Mesodermal cell (in vitro differentiated cells): ENCODE data around the gene ATXN7.

Source experiments
- H3K27ac ChIP-seq: 2 replicates; pipeline ENCODE4 v1.7.0; 2013; ENCODE audit warnings: mild to moderate bottlenecking, low read depth, low read length, moderate library complexity; ENCODE audit not compliant: severe bottlenecking
- H3K36me3 ChIP-seq: 2 replicates; pipeline ENCODE4 v1.7.1; 2013; ENCODE audit warnings: mild to moderate bottlenecking, low read length, moderate library complexity; ENCODE audit not compliant: control insufficient read depth, insufficient read depth
- H3K4me1 ChIP-seq: one replicate; pipeline ENCODE4 v1.7.1; 2013; ENCODE audit warnings: mild to moderate bottlenecking, low read length; ENCODE audit not compliant: insufficient read depth, control insufficient read depth, poor library complexity, severe bottlenecking
- H3K4me3 ChIP-seq: 2 replicates; pipeline ENCODE4 v1.7.0; 2013; ENCODE audit warnings: low read length, control low read depth, mild to moderate bottlenecking; ENCODE audit not compliant: insufficient read depth, poor library complexity, severe bottlenecking; ENCODE audit errors: extremely low read depth
- H3K9me3 ChIP-seq: 2 replicates; pipeline ENCODE4 v1.7.1; 2013; ENCODE audit warnings: mild to moderate bottlenecking, low read length, moderate library complexity; ENCODE audit not compliant: control insufficient read depth
- WGBS, 2 experiments: methylation state at CpG; one replicate each; pipeline ENCODE4 v1.1.5; 2013; ENCODE audit warnings: missing lambda C conversion rate in 2 of 2; ENCODE audit not compliant: insufficient coverage in 2 of 2; 5-methylcytosine and 5-hydroxymethylcytosine counted together

ATXN7 gene

GRCh38 chr3:63920001-63920400 lies 56.3 kb downstream of the ATXN7 start:
- H3K4me3 ChIP-seq, result no peak overlapping the region
- H3K4me1 ChIP-seq, result no peaks in the 10 kb centered on the region
- H3K9me3 ChIP-seq, result peaks cover 4% of the 10 kb centered on the region
- WGBS, 2 experiments, result 79 to 97% methylated on average over 2 to 5 of the region's 5 CpGs
- no peak overlapping the region for H3K27ac ChIP-seq
- peaks cover 79% of the 10 kb centered on the region for H3K36me3 ChIP-seq

- Histone ChIP-seq H3K9me3 (peaks cover 9% of the 10 kb centered on the region), H3K4me1 (no peaks in the 10 kb centered on the region), H3K36me3 (peaks cover 79% of the 10 kb centered on the region), H3K4me3 (no peak overlapping the region), H3K27ac (no peak overlapping the region)
- 100% methylated on average over 2 to 3 of the region's 6 CpGs for WGBS, 2 experiments
Measured at GRCh38 chr3:63921741-63922482, 58.2 kb downstream of the ATXN7 start.

GRCh38 chr3:63922491-63923199 lies 59.0 kb downstream of the ATXN7 start:
- 92 to 100% methylated on average over 1 to 2 of the region's 2 CpGs for WGBS, 2 experiments
- H3K4me1 ChIP-seq, result no peaks in the 10 kb centered on the region
- H3K4me3 ChIP-seq, result no peak overlapping the region
- H3K27ac ChIP-seq, result no peak overlapping the region
- peaks cover 75% of the 10 kb centered on the region for H3K36me3 ChIP-seq
- peaks cover 9% of the 10 kb centered on the region for H3K9me3 ChIP-seq

- H3K4me1 ChIP-seq, result no peaks in the 10 kb centered on the region
- no peak overlapping the region for H3K27ac ChIP-seq
- peaks cover 9% of the 10 kb centered on the region for H3K9me3 ChIP-seq
- 96 to 97% methylated on average over 3 to 4 of the region's 4 CpGs for WGBS, 2 experiments
- no peak overlapping the region for H3K4me3 ChIP-seq
- peaks cover 57% of the 10 kb centered on the region for H3K36me3 ChIP-seq
Measured at GRCh38 chr3:63926309-63926708, 62.6 kb downstream of the ATXN7 start.

- Histone ChIP-seq H3K9me3 (peaks cover 9% of the 10 kb centered on the region), H3K4me1 (no peaks in the 10 kb centered on the region), H3K4me3 (no peak overlapping the region), H3K36me3 (peaks cover 47% of the 10 kb centered on the region), H3K27ac (peak overlapping the region; percentile 38)
- 89 to 93% methylated on average over 4 to 5 of the region's 10 CpGs for WGBS, 2 experiments
Measured at GRCh38 chr3:63927422-63928280, 64.0 kb downstream of the ATXN7 start.

GRCh38 chr3:63931290-63931689 lies 67.6 kb downstream of the ATXN7 start:
- H3K4me3 ChIP-seq, result no peak overlapping the region
- H3K4me1 ChIP-seq, result peaks cover 12% of the 10 kb centered on the region
- no peaks in the 10 kb centered on the region for H3K9me3 ChIP-seq
- WGBS, 2 experiments, result 89 to 96% methylated on average over 2 to 3 of the region's 3 CpGs
- H3K27ac ChIP-seq, result no peak overlapping the region
- H3K36me3 ChIP-seq, result peaks cover 26% of the 10 kb centered on the region

GRCh38 chr3:63932509-63933212 lies 69.0 kb downstream of the ATXN7 start:
- H3K4me1 ChIP-seq, result peaks cover 12% of the 10 kb centered on the region
- H3K27ac ChIP-seq, result no peak overlapping the region
- no peak overlapping the region for H3K4me3 ChIP-seq
- peaks cover 17% of the 10 kb centered on the region for H3K36me3 ChIP-seq
- WGBS, 2 experiments, result 90 to 100% methylated on average over 2 of the region's 3 CpGs
- no peaks in the 10 kb centered on the region for H3K9me3 ChIP-seq

- 100% methylated on average over 1 of the region's 1 CpG for WGBS, 2 experiments
- H3K9me3 ChIP-seq, result no peaks in the 10 kb centered on the region
- H3K36me3 ChIP-seq, result peaks cover 17% of the 10 kb centered on the region
- peaks cover 12% of the 10 kb centered on the region for H3K4me1 ChIP-seq
- no peak overlapping the region for H3K27ac ChIP-seq
- H3K4me3 ChIP-seq, result no peak overlapping the region
Measured at GRCh38 chr3:63933459-63933858, 69.8 kb downstream of the ATXN7 start.

- 78 to 82% methylated on average over 2 to 6 of the region's 6 CpGs for WGBS, 2 experiments
- no peaks in the 10 kb centered on the region for H3K9me3 ChIP-seq
- peaks cover 12% of the 10 kb centered on the region for H3K4me1 ChIP-seq
- H3K27ac ChIP-seq, result no peak overlapping the region
- H3K4me3 ChIP-seq, result no peak overlapping the region
- peaks cover 20% of the 10 kb centered on the region for H3K36me3 ChIP-seq
Measured at GRCh38 chr3:63934041-63934866, 70.6 kb downstream of the ATXN7 start.
